ENCODE measurements around the gene RAB32. TPM values are rescaled to one million over a fixed set of nuclear protein-coding genes. Genes with fewer than 3 reads are reported as not detected.

Gene RAB32
- total RNA-seq, 2 donors from 2014 or later = 54.6 to 68.0 TPM

- Histone ChIP-seq H3K27ac (no peak overlapping the region), H3K4me3 (no peak overlapping the region), H3K27me3 (no peaks in the 10 kb centered on the region), H3K4me1 (no peaks in the 10 kb centered on the region), H3K9me3 (no peaks in the 10 kb centered on the region), H3K9ac (ENCODE audit: low read depth in 2 of 2, low read length in 2 of 2) (no peak overlapping the region), H3K36me3 (no peaks in the 10 kb centered on the region)
- no peak for TF ChIP-seq CTCF (IDR thresholded peaks at IDR 0.05)
- intact Hi-C loops (cut with DNase I) = no loop called here
- DNase-seq = no peak
Observed at GRCh38 chr6:146532702-146533101, 10.9 kb upstream of the RAB32 start.

- Histone ChIP-seq H3K4me3 (peak overlapping the region; percentile 64), H3K36me3 (no peaks in the 10 kb centered on the region), H3K9ac (ENCODE audit: low read depth in 2 of 2, low read length in 2 of 2) (peak overlapping the region in 1 of 2 donors; percentile 58), H3K27ac (peak overlapping the region; percentile 98), H3K4me1 (no peaks in the 10 kb centered on the region), H3K9me3 (no peaks in the 10 kb centered on the region), H3K27me3 (no peaks in the 10 kb centered on the region)
- no peak for TF ChIP-seq CTCF (IDR thresholded peaks at IDR 0.05)
- intact Hi-C loops (cut with DNase I) = loop anchor here (5.0 to 10.0 kb wide), 2 partner anchors 52 to 159 kb away; partner anchors contain the start of gene ADGB
- no peak for DNase-seq
Observed at GRCh38 chr6:146542881-146543210, 787 bp upstream of the RAB32 start.

GRCh38 chr6:146543940-146544615 lies 445 bp downstream of the RAB32 start:
- H3K9ac ChIP-seq (ENCODE audit: low read depth in 2 of 2, low read length in 2 of 2) = peak overlapping the region; percentile 56 to 94
- H3K9me3 ChIP-seq = no peaks in the 10 kb centered on the region
- H3K36me3 ChIP-seq = no peaks in the 10 kb centered on the region
- DNase-seq = peak; percentile 60
- no peak for TF ChIP-seq CTCF (IDR thresholded peaks at IDR 0.05)
- H3K4me3 ChIP-seq = peak overlapping the region; percentile 64
- no peaks in the 10 kb centered on the region for H3K27me3 ChIP-seq
- intact Hi-C loops (cut with DNase I) = loop anchor here (5.0 to 10.0 kb wide), 2 partner anchors 51 to 158 kb away; partner anchors contain the start of gene ADGB
- no peaks in the 10 kb centered on the region for H3K4me1 ChIP-seq
- H3K27ac ChIP-seq = peak overlapping the region; percentile 98

GRCh38 chr6:146544616-146545182 lies 1.1 kb downstream of the RAB32 start:
- Histone ChIP-seq H3K9ac (ENCODE audit: low read depth in 2 of 2, low read length in 2 of 2) (peak overlapping the region; percentile 56 to 94), H3K36me3 (no peaks in the 10 kb centered on the region), H3K27ac (peak overlapping the region; percentile 98), H3K9me3 (no peaks in the 10 kb centered on the region), H3K4me1 (no peaks in the 10 kb centered on the region), H3K4me3 (peak overlapping the region; percentile 64), H3K27me3 (no peaks in the 10 kb centered on the region)
- DNase-seq = peak; percentile 21
- intact Hi-C loops (cut with DNase I) = loop anchor here (5.0 to 10.0 kb wide), 2 partner anchors 50 to 158 kb away; partner anchors contain the start of gene ADGB
- TF ChIP-seq CTCF (IDR thresholded peaks at IDR 0.05) = no peak

GRCh38 chr6:146545581-146545980 lies 1.9 kb downstream of the RAB32 start:
- Histone ChIP-seq H3K9ac (ENCODE audit: low read depth in 2 of 2, low read length in 2 of 2) (peak overlapping the region in 1 of 2 donors; percentile 94), H3K36me3 (no peaks in the 10 kb centered on the region), H3K4me3 (peak overlapping the region; percentile 64), H3K9me3 (no peaks in the 10 kb centered on the region), H3K4me1 (no peaks in the 10 kb centered on the region), H3K27me3 (no peaks in the 10 kb centered on the region), H3K27ac (peak overlapping the region; percentile 98)
- peak; percentile 22 for DNase-seq
- intact Hi-C loops (cut with DNase I) = loop anchor here (10.0 kb wide), 1 partner anchor 49 kb away; the partner anchor contains the start of gene ADGB
- TF ChIP-seq CTCF (IDR thresholded peaks at IDR 0.05) = no peak

Data from colonic mucosa (tissue), 4 donors.